Upper lobe of left lung (tissue), 4 donors: ENCODE data around the gene SULT6B1.

Experiments
- POLR2A ChIP-seq, 4 donors: fragments of 450-650 bp; IDR thresholded peaks; one replicate each; pipeline ENCODE4 v1.5.1; 2016 to 2017; ENCODE audit warnings: antibody characterized with exemption in 4 of 4, mild to moderate bottlenecking in 2 of 4
- POLR2AphosphoS5 ChIP-seq, 2 donors: sonication (generic); formaldehyde crosslinking; IDR thresholded peaks; one replicate each; pipeline ENCODE4 v1.5.1; 2017; ENCODE audit warnings: antibody characterized with exemption in 2 of 2
- TF ChIP-seq, protein P1 (sequence below), 6 experiments: fragments of 450-650 bp in 4 of 6; fragments of 200-600 bp in 2 of 6; sonication (generic) in 2 of 6; IDR thresholded peaks; one replicate each; pipeline ENCODE4 v1.5.1; 2016 to 2019; ENCODE audit warnings: antibody characterized with exemption in 6 of 6

DNA sequence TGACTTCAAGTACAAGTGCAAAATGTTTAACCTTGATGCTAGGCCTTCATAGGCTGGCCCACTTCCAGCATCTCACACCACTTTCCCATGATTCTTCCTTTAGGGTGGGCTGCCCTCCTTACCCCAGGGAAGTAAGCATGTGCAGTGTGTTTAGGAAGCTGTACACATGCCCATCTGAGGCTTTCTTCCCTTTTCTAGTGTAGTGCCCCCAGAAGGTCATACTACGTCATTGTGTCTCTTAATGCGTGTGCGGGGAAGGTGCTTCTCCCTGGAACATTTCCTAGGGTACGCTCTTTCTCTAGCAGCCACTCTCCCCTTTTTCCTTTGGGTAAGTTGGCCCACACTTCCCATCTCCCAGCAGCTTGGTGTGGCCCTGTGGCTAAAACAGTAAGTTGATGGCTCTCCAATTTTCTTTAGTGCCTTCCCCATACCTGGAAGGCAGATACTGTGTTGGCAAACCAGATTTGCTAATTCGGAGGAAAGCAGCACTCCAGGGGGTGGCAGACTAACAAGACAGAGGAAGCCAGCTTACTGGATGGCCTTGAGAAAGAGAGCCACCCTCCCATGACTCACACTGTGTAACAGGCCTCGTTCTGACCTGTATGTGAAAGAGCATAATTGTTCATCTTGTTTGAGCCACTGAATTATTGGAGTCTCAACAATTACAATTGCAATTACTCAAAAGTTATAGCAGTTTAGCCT, 1.1 kb upstream of the SULT6B1 start:
- TF ChIP-seq, protein P1, sequence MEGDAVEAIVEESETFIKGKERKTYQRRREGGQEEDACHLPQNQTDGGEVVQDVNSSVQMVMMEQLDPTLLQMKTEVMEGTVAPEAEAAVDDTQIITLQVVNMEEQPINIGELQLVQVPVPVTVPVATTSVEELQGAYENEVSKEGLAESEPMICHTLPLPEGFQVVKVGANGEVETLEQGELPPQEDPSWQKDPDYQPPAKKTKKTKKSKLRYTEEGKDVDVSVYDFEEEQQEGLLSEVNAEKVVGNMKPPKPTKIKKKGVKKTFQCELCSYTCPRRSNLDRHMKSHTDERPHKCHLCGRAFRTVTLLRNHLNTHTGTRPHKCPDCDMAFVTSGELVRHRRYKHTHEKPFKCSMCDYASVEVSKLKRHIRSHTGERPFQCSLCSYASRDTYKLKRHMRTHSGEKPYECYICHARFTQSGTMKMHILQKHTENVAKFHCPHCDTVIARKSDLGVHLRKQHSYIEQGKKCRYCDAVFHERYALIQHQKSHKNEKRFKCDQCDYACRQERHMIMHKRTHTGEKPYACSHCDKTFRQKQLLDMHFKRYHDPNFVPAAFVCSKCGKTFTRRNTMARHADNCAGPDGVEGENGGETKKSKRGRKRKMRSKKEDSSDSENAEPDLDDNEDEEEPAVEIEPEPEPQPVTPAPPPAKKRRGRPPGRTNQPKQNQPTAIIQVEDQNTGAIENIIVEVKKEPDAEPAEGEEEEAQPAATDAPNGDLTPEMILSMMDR (IDR thresholded peaks at IDR 0.05): no peak
- TF ChIP-seq POLR2AphosphoS5 (IDR thresholded peaks at IDR 0.05): no peak
- TF ChIP-seq POLR2A (IDR thresholded peaks at IDR 0.05): no peak
